ENCODE results near the gene TPO.

The TPO gene

DNA sequence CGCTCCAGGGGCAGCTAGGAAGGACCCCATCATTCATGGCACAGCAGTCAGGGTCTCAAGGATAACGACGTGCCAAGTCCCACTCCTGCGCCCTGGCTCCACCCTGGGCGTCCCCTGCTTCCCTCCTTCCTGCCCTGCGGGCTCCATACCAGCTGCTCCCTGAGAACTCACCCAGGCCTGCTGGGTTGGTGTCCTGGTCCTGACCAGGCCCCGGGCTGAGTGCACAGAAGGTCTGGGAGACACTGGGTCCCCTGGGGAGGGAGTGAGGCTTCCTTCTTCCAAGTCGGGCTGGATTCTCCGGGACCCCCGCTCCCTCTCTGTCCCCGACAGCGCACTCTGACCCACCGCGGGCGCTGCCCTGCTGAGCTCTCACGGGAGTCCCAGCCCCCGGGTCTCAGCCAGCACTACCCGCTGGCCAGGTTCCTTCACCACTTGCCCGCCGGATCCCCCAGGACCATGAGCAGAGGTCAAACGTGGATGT is 170.8 kb downstream of the TPO start:
- DNase-seq (ENCODE audit: low read depth, low spot score) = no peak

GRCh38 chr2:1584691-1585485 is 171.6 kb downstream of the TPO start:
- DNase-seq (ENCODE audit: low read depth, low spot score) = no peak

DNA sequence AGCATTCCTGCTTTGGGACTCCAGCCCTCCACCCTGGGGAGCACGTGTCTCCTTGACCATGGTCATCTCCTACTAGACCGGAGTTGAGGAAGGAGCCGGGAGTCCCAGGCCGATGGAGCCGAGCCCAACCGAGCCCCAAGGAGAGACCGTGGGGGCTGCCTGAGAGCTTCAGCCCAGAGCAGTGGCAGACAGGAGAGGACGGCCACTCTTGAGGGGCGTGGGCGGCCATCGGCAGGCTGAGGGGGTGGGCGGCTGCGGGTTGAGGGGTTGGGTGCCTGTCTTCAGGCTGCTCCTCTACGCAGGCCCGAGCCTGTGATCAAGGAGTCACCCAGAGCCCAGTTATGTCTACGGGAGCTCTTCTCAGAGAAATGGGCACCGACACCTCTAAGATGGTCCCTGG is 172.4 kb downstream of the TPO start:
- DNase-seq (ENCODE audit: low read depth, low spot score) = no peak

GRCh38 chr2:1586251-1586922 is 173.1 kb downstream of the TPO start:
- no peak for DNase-seq (ENCODE audit: low read depth, low spot score)

GRCh38 chr2:1586923-1587840 is 173.9 kb downstream of the TPO start:
- no peak for DNase-seq (ENCODE audit: low read depth, low spot score)

DNA sequence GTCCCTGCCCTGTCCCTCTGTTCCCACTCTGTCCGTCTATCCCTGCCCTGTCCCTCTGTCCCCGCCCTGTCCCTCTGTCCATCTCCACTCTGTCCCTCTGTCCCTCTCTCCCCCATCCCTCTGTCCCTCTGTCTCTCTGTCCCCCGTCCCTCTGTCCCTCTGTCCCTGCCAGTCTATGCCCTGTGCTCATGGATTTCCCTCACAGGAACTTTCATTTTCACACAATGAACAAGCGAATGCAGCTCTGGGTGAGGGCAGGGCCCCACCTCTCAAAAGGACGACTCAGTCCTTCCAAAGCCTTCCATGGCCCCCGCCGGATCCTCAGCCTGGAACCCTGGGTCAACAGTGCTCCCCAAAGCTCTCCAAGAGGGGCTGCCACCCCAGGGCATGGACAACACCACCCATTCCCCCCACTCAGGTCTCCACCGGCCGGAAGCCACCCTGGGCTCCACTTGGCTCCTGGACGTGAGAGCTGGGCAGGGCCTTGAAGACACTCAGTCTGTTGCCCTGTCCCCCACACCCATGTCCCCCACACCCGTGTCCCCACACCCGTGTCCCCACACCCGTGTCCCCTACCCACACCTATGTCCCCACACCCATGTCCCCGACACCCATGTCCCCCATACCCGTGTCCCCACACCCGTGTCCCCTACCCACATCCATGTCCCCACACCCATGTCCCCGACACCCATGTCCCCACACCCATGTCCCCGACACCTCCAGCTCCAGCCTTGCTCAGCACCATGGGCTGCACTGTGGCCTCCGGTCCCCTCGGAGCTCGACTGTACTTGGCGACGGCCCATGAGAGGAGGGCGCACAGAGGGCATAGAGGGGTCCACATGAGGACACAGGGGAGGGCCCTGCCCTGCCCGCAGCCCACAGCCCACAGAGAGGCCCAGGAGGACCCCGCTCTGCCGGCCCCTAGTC is 175.1 kb downstream of the TPO start:
- no peak for DNase-seq (ENCODE audit: low read depth, low spot score)

- DNase-seq (ENCODE audit: low read depth, low spot score) = no peak
Measured at GRCh38 chr2:1588978-1589621, 175.8 kb downstream of the TPO start.

DNA sequence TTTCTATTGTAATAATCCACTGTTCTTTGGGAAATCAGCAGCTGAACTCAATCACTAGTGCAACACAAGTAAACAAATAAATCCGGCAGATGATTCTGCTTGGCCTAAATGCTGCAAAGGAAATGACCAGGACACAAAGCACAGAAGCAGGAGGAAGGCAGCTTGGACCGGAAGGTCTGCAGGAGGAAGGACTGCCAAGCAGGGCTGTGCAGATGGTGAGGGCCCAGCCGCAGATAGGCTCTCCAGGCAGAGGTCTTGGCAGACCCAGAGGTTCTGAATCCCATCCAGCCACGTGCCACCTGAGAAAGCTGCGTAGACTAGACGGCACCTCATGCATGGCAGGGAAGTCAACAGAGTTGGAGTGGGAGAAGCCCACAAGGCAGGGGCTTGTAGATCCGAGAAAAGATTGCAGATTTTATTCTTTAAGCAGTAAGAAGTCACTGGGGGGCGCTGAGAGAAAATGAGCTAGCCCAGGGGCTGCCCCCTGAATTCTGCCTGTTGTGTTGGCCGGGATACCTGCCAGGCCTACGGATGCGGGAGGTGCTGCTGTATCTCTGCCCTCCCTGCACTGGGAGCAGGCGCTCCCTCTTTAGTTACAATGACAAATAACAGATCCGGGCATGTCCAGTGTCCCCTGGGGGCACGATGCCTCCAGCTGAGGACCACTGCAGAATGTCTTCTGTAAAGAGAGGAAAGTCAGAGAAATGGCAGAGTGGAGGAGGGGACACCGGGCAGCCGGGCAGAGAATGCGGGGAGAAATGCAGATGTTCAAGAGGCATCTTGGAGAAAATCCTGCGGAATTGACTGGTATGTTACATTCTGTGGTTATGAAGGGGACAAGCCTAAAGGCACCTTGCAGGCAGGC is 177.6 kb downstream of the TPO start:
- DNase-seq (ENCODE audit: low read depth, low spot score) = no peak

GRCh38 chr2:1591461-1591770 is 178.2 kb downstream of the TPO start:
- DNase-seq (ENCODE audit: low read depth, low spot score) = no peak

Measured in iPS DF 19.7 (cell line).